HFF-Myc (cell line): ENCODE results near the gene CYP2F1.
"Not testable (repeated sequence)": the region's sequence is repeated elsewhere in the genome, so short reads cannot be mapped to it uniquely, and the experiment has no call there.

Experiments
- DNase-seq: peaks from one replicate; pipeline ENCODE4 v3.0.0-alpha.2; 2011; ENCODE audit warnings: low read depth; ENCODE audit errors: extremely low read depth
- H3K4me3 ChIP-seq: replicated peaks from 2 replicates; pipeline ENCODE4 v1.5.1; 2011; ENCODE audit warnings: low read depth, mild to moderate bottlenecking, control low read depth, low read length
- TF ChIP-seq, protein P1 (sequence below): IDR thresholded peaks from 2 replicates; pipeline ENCODE4 v1.5.1; 2012; ENCODE audit warnings: mild to moderate bottlenecking, low read depth, low read length, control low read depth; ENCODE audit errors: missing control alignments

CYP2F1 gene

DNA sequence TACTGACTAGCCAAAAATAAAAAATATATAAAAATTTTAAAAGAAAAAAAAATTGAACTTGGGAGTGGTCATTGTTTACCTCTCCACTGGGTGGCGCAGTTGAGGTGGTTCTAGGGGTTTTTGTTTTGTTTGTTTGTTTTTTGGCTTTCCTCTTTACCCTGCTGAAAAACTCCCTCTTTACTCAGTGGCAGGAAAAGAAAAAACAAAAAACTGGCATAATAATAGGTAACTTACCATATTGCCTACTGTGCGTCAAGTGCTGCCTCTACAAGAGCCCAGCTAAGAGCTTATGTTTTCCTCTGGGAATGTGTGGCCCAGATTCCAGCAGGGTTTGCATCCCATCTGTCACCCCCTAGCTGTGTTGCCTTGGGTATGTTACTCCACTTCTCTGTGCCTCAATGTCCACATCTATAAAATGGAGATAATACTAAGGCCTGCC lies 12.6 kb downstream of the CYP2F1 start:
- not testable (repeated sequence) for DNase-seq, H3K4me3 ChIP-seq
- TF ChIP-seq, protein P1, sequence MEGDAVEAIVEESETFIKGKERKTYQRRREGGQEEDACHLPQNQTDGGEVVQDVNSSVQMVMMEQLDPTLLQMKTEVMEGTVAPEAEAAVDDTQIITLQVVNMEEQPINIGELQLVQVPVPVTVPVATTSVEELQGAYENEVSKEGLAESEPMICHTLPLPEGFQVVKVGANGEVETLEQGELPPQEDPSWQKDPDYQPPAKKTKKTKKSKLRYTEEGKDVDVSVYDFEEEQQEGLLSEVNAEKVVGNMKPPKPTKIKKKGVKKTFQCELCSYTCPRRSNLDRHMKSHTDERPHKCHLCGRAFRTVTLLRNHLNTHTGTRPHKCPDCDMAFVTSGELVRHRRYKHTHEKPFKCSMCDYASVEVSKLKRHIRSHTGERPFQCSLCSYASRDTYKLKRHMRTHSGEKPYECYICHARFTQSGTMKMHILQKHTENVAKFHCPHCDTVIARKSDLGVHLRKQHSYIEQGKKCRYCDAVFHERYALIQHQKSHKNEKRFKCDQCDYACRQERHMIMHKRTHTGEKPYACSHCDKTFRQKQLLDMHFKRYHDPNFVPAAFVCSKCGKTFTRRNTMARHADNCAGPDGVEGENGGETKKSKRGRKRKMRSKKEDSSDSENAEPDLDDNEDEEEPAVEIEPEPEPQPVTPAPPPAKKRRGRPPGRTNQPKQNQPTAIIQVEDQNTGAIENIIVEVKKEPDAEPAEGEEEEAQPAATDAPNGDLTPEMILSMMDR = peak; percentile 60

DNA sequence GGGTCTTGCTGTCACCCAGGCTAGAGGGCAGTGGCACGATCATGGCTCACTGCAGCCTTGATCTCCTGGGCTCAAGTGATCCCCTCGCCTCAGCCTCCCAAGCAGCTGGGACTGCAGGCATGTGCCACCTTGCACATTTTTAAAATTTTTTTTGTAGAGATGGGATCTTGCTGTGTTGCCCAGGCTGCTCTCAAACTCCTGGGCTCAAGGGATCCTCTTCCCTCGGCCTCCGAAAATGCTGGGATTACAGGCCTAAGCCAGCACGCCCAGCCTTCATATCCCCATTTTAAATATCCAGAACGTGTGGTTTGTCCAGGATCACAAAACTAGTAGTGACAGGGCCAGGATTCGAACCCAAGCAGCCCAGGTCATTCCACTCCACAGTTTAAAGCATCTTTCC lies 13.1 kb downstream of the CYP2F1 start:
- H3K4me3 ChIP-seq, DNase-seq: not testable (repeated sequence)

DNA sequence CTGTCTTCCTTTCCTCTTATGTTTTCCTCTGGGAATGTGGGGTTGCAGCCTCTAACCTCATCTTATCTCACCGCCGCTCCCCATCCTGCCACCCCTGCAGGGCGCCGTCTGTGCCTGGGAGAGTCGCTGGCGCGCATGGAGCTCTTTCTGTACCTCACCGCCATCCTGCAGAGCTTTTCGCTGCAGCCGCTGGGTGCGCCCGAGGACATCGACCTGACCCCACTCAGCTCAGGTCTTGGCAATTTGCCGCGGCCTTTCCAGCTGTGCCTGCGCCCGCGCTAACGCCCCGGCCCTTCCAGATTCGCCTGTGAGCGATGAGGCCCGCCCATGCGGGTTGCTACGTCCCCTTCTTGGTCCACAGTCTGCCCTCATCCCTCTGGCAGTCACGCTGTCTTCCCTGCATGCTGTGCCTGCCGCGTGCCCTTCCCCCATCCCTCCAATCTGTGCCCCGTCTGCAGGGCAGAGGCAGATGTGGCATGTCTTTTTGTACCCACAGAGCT lies 13.6 kb downstream of the CYP2F1 start:
- DNase-seq = peak; percentile 26
- H3K4me3 ChIP-seq = not testable (repeated sequence)
- TF ChIP-seq, protein P1 = peak; percentile 18

DNA sequence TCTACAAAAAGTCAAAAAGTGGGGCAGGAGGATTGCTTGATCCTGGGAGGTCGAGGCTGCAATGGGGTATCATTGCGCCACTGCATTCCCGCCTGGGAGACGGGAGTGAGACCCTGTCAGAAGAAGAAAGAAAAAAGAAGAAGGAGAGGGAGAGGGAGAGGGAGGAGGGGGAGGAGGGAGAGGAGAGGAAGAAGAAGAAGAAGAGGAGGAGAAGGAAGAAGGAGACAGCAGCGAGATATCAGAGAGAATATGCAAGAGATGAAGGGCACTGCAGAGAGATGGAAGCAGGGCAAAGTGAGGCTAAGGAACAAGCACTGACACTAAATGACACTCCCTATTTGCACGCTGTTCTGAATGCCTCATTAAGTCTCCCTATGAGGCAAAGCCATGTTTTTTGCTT lies 14.5 kb downstream of the CYP2F1 start:
- TF ChIP-seq, protein P1 = no peak
- no peak overlapping the region for H3K4me3 ChIP-seq
- no peak for DNase-seq

DNA sequence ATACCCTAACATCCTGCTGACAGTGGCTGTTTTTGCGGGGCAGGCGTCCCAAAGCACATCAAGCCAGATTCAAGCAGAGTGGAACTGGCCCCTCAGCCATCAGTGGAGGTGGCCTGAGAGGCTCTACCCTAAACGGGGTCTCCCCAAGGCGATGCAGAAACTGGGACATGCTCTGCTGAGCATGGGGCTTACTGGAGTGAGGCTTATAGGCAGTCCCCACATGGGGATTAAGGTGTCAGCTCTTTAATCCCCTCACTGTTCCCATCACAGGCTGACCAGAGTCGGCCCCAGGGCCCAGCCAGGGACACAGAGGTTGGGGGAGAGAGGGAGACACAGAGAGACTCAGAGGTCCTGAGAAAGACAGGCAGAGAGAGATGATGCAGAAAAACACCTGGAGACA lies 17.0 kb downstream of the CYP2F1 start:
- H3K4me3 ChIP-seq = no peak overlapping the region
- TF ChIP-seq, protein P1 = no peak
- DNase-seq = no peak

DNA sequence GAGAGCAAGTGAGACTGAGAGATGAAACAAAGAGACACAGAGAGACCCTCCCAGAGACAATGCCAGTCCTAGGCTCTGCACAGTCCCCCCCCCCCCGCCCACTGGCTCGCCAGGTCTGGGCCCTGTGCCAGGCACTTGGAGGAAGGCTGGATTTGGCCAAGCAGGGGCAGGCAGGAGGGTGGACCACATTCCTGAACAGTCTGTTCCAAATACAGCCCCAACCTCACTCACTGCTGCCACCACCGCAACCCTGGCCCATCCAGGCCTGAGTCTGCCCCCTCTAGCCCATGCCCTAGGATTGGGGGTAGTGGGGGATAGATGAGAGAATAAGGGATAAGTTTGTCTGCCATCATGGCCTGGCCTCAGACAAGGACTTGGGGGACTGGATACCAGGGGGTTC lies 19.0 kb downstream of the CYP2F1 start:
- TF ChIP-seq, protein P1 = no peak
- no peak overlapping the region for H3K4me3 ChIP-seq
- no peak for DNase-seq

DNA sequence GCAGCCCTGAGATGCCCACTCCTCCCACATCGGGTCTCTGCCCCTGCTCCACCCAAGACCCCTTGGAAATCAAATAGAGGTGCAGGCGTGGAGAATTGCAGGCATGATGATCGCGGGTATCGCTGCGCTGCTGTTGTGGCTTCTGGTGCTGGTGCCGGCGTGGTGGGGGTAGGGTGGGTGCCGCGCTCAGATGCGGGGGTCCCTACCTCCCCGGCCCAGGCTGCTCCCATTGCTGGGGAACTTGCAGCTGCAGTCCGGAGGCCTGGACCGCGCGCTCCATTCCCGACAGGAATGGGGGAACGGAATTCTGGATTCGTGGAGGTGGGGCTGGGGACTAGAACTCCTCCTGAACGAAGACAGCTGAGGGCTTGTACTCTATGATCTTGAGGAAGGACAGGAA lies 20.4 kb downstream of the CYP2F1 start:
- no peak overlapping the region for H3K4me3 ChIP-seq
- TF ChIP-seq, protein P1 = no peak
- DNase-seq = no peak

DNA sequence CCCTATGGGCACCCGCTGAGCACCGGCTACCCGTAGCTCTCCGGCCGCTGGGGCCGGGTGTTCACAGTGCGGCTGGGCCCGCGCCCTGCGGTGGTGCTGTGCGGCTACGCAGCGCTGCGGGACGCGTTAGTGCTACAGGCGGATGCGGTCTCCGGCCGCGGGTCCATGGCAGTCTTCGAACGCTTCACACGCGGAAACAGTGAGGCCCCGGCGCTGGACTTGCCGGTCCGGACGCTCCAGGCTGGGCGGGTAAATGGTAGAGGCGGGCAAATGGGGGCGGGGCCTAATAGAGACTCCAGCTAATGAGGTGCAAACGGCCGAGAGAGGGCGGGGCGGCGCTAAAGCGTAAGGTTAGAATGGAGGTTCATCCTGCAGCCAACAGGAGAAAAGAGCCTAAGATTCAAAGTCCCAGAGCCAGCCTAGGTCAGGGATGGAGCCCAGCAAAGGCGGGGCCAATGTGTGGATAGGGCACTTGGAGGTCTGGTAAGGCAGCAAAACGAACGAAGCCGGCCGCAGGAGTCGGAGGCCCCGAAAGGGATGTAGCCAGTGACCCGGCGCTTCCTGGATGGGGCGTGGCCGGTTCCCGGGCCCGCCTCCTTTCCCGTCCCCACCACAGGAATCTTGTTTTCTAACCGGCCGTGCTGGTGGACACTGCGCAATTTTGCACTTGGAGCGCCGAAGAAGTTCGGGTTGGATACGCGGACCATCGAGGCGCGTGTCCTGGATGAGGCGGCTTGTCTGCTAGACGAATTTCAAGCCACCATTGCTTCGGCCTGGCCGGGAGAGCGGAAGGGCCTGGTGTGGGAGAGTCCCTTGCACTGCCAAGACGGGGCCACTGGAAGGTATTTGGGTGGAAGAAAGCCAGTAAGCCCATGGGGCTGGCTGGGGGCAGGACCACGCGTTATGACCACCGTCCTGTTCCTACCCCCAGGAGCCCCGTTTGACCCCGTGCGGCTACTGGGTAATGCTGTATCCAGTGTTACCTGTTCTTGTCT lies 21.5 kb downstream of the CYP2F1 start:
- DNase-seq = not testable (repeated sequence)
- peak overlapping the region; percentile 30 for H3K4me3 ChIP-seq
